Prostate gland (tissue), 2 donors: ENCODE results near the gene PPA1. TPM values are rescaled to one million over a fixed set of nuclear protein-coding genes. Genes with fewer than 3 reads are reported as not detected.
"Not testable (repeated sequence)": the region's sequence is repeated elsewhere in the genome, so short reads cannot be mapped to it uniquely, and the experiment has no call there.

ENCODE experiments used
- DNase-seq: peaks from one replicate; pipeline ENCODE4 v3.0.0-alpha.2; 2019; ENCODE audit warnings: low spot score
- H3K27ac ChIP-seq, 2 donors: fragments of 200-600 bp; sonication (generic); 2 replicates each; pipeline ENCODE4 v1.5.1; 2017 to 2019
- H3K27me3 ChIP-seq: fragments of 200-600 bp; sonication (generic); replicated peaks from 2 replicates; pipeline ENCODE4 v1.5.1; 2019; ENCODE audit not compliant: insufficient read depth
- H3K36me3 ChIP-seq, 2 donors: fragments of 200-600 bp; sonication (generic); 1 replicate in 1 of 2; 2 replicates in 1 of 2; pipeline versions ENCODE4 v1.5.1 to v1.8.1; 2017 to 2019
- H3K4me1 ChIP-seq: fragments of 200-600 bp; sonication (generic); replicated peaks from 2 replicates; pipeline ENCODE4 v1.5.1; 2019
- H3K4me3 ChIP-seq, 2 donors: fragments of 200-600 bp; sonication (generic); 2 replicates each; pipeline ENCODE4 v1.5.1; 2017 to 2019
- H3K9me3 ChIP-seq: fragments of 200-600 bp; sonication (generic); 2 replicates; pipeline ENCODE4 v1.5.1; 2017
- POLR2A ChIP-seq: fragments of 450-650 bp; IDR thresholded peaks from one replicate; pipeline ENCODE4 v1.6.1; 2016; ENCODE audit warnings: antibody characterized with exemption, mild to moderate bottlenecking
- POLR2AphosphoS5 ChIP-seq: sonication (generic); formaldehyde crosslinking; IDR thresholded peaks from one replicate; pipeline ENCODE4 v1.6.1; 2017; ENCODE audit warnings: antibody characterized with exemption
- WGBS: methylation state at CpG from one replicate; pipeline ENCODE4 v1.1.5; 2018; 5-methylcytosine and 5-hydroxymethylcytosine counted together
- intact Hi-C: fragments of 100-400 bp; cut with DNase I; formaldehyde crosslinking; loops from one replicate; pipeline ENCODE4 v1.14.2; 2022
- total RNA-seq, 2 donors: library from RNA; depleted of rRNA; stranded (reverse); fragments of >200 nt; gene quantifications; one replicate each; pipeline ENCODE4 v1.1.0, GENCODE V29; 2016
- TF ChIP-seq, protein P1 (sequence below), 4 experiments: fragments of 200-600 bp in 2 of 4; fragments of 450-650 bp in 2 of 4; sonication (generic) in 2 of 4; IDR thresholded peaks; 1 replicate in 3 of 4; 2 replicates in 1 of 4; pipeline ENCODE4 v1.5.1; 2016 to 2019; ENCODE audit warnings: antibody characterized with exemption in 4 of 4, mild to moderate bottlenecking in 2 of 4, moderate library complexity in 2 of 4

PPA1 gene
- total RNA-seq, 2 donors from 2014 or later, result 79.4 to 109 TPM

DNA sequence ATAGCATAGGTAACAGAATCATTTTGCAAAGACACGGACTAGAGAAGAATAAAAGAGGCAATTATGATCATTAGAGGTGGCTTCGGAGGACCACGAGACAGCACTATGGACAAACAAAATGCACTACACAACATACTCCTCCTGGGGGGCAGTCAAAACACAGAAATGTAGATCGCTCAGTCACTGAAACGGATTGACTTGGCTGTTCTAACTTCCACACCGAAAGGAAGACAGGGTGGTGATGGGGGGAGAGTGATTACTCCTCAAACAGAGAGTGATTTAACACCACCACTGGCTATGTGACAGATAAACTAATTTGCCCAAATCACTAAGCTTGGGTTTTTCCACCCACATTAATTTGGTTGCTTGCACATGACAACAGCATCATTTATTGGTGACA is 14.1 kb upstream of the PPA1 start:
- Histone ChIP-seq H3K4me3 (no peak overlapping the region), H3K4me1 (no peaks in the 10 kb centered on the region), H3K27ac (no peak overlapping the region), H3K36me3 (no peaks in the 10 kb centered on the region), H3K27me3 (no peaks in the 10 kb centered on the region), H3K9me3 (no peaks in the 10 kb centered on the region)
- intact Hi-C loops, result no loop called here
- DNase-seq, result no peak
- no peak for TF ChIP-seq POLR2AphosphoS5
- TF ChIP-seq POLR2A, result no peak
- TF ChIP-seq, protein P1, sequence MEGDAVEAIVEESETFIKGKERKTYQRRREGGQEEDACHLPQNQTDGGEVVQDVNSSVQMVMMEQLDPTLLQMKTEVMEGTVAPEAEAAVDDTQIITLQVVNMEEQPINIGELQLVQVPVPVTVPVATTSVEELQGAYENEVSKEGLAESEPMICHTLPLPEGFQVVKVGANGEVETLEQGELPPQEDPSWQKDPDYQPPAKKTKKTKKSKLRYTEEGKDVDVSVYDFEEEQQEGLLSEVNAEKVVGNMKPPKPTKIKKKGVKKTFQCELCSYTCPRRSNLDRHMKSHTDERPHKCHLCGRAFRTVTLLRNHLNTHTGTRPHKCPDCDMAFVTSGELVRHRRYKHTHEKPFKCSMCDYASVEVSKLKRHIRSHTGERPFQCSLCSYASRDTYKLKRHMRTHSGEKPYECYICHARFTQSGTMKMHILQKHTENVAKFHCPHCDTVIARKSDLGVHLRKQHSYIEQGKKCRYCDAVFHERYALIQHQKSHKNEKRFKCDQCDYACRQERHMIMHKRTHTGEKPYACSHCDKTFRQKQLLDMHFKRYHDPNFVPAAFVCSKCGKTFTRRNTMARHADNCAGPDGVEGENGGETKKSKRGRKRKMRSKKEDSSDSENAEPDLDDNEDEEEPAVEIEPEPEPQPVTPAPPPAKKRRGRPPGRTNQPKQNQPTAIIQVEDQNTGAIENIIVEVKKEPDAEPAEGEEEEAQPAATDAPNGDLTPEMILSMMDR (IDR thresholded peaks at IDR 0.05), result no peak
- WGBS, result 61% methylated on average over 6 of the region's 6 CpGs

DNA sequence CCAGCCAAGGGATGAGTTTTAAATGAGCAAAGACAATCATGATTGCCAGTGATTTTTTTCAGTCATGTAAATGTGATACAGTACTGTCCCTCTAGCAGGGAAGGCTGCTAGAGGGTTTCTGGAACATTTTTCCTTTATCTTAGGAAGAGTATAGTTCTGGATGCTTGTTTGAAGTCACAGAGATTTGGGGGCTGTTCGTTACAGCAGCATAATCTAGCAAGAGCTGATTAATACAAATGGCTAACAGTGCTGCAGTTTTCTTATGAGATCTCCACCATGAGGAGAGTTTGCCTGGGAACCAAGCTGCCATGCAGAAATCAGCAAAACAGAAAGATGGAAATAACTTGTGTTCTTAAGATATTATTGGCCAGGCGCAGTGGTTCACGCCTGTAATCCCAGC is 7.9 kb upstream of the PPA1 start:
- Histone ChIP-seq H3K4me1 (no peaks in the 10 kb centered on the region), H3K4me3 (no peak overlapping the region), H3K27ac (no peak overlapping the region), H3K27me3 (no peaks in the 10 kb centered on the region), H3K9me3 (no peaks in the 10 kb centered on the region), H3K36me3 (no peaks in the 10 kb centered on the region)
- WGBS, result 96% methylated on average over 3 of the region's 3 CpGs
- no peak for DNase-seq
- TF ChIP-seq, protein P1 (IDR thresholded peaks at IDR 0.05), result no peak
- no peak for TF ChIP-seq POLR2AphosphoS5
- TF ChIP-seq POLR2A, result no peak
- intact Hi-C loops, result no loop called here

DNA sequence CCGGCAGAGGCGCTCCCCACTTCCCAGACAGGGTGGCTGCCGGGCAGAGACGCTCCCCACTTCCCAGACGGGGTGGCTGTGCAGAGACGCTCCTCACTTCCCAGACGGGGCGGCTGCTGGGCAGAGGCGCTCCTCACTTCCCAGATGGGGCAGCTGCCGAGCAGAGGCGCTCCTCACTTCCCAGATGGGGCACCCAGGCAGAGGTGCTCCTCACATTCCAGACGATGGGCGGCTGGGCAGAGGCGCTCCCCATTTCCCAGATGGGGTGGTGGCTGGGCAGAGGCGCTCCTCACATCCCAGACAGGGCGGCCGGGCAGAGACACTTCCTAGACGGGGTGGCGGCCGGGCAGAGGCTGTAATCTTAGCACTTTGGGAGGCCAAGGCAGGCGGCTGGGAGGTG is 6.8 kb upstream of the PPA1 start:
- WGBS, result 86% methylated on average over 17 of the region's 21 CpGs
- H3K4me3 ChIP-seq, H3K27me3 ChIP-seq: not testable (repeated sequence)

DNA sequence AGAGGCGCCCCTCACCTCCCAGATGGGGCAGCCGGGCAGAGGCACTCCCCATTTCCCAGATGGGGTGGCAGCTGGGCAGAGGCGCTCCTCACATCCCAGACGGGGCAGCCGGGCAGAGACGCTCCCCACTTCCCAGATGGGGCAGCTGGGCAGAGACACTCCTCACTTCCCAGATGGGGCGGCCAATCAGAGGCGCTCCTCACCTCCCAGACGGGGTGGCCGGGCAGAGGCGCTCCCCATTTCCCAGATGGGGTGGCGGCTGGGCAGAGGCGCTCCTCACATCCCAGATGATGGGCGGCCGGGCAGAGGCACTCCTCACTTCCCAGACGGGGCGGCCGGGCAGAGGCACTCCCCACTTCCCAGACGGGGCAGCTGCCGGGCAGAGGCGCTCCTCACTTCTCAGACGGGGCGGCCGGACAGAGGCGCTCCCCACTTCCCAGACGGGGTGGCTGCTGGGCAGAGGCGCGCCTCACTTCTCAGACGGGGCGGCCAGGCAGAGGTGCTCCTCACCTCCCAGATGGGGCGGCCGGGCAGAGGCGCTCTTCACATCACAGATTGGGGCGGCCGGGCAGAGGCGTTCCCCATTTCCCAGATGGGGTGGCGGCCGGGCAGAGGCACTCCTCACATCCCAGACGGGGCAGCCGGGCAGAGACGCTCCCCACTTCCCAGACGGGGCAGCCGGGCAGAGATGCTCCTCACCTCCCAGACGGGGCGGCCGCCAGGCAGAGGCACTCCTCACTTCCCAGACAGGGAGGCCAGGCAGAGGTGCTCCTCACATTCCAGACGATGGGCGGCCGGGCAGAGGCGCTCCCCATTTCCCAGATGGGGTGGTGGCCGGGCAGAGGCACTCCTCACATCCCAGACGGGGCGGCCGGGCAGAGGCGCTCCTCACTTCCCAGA is 6.1 kb upstream of the PPA1 start:
- DNase-seq, H3K9me3 ChIP-seq, H3K27me3 ChIP-seq, intact Hi-C loops, H3K4me3 ChIP-seq, H3K4me1 ChIP-seq, H3K36me3 ChIP-seq, H3K27ac ChIP-seq: not testable (repeated sequence)
- 93% methylated on average over 37 of the region's 55 CpGs for WGBS

More for the DNA sequence above, 6.8 kb upstream of the PPA1 start:
- intact Hi-C loops, DNase-seq, H3K36me3 ChIP-seq, H3K4me1 ChIP-seq, H3K27ac ChIP-seq, H3K9me3 ChIP-seq: not testable (repeated sequence)

DNA sequence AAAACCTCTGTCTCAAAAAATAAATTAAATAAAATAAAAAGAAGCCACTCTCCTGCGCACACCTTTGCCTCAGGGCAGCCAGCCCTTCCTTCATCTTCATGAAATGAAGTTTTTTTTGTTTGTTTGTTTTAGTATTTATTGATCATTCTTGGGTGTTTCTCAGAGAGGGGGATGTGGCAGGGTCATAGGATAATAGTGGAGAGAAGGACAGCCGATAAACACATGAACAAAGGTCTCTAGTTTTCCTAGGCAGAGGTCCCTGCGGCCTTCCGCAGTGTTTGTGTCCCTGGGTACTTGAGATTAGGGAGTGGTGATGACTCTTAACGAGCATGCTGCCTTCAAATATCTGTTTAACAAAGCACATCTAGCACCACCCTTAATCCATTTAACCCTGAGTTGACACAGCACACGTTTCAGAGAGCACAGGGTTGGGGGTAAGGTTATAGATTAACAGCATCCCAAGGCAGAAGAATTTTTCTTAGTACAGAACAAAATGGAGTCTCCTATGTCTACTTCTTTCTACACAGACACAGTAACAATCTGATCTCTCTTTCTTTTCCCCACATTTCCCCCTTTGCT is 4.8 kb upstream of the PPA1 start:
- H3K4me3 ChIP-seq, intact Hi-C loops, H3K9me3 ChIP-seq, H3K36me3 ChIP-seq, H3K4me1 ChIP-seq, DNase-seq, H3K27ac ChIP-seq, H3K27me3 ChIP-seq: not testable (repeated sequence)
- WGBS, result 70% methylated on average over 6 of the region's 6 CpGs

DNA sequence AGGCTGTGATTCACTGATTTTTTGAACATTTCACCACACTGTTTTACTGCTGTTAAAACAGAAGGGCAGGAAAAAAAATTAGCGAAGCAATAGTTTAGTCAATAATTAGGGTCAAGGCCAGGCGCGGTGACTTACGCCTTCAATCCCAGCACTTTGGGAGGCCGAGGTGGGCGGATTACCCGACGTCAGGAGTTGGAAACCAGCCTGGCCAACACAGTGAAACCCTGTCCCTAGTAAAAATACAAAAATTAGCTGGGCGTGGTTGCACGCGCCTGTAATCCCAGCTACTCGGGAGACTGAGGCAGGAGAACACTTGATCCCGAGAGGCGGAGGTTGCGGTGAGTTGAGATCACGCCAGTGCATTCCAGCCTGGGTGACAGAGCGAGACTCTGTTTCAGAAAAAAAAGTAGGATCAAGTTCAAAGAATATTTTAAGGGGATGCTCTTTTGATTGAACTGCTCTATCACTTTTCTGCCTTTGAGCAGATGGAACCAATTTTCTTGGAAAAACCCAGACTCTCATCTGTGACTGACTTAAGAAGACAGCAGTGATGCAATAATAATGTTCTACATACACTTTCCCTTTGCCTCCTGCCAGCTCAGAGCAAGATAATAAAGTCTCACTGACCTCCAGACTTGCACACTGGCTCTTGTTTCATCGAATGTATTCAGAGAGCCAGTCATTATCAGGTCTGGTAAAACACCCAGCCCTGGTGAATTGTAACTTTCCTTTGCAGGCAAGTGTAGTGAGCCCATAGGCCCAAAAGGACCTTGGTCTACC is 1.6 kb upstream of the PPA1 start:
- intact Hi-C loops, result no loop called here
- H3K27me3 ChIP-seq, result no peaks in the 10 kb centered on the region
- 83% methylated on average over 18 of the region's 18 CpGs for WGBS
- no peaks in the 10 kb centered on the region for H3K36me3 ChIP-seq
- no peak for DNase-seq
- H3K9me3 ChIP-seq, result no peaks in the 10 kb centered on the region
- H3K4me3 ChIP-seq, result no peak overlapping the region
- H3K27ac ChIP-seq, result no peak overlapping the region
- peaks cover 4% of the 10 kb centered on the region for H3K4me1 ChIP-seq
- no peak for TF ChIP-seq POLR2AphosphoS5
- TF ChIP-seq, protein P1 (IDR thresholded peaks at IDR 0.05), result no peak
- TF ChIP-seq POLR2A, result no peak
